GM12872 (cell line): Measurements from ENCODE around the gene THADA.

ENCODE experiments used
- CTCF ChIP-seq: IDR thresholded peaks from 3 replicates; pipeline ENCODE4 v1.5.1; 2011; ENCODE audit warnings: low read depth, mild to moderate bottlenecking, low read length, moderate library complexity; ENCODE audit not compliant: insufficient read depth

The THADA gene

GRCh38 chr2:43239981-43240765, 355.7 kb downstream of the THADA start:
- peak; percentile 14; the same call in 1 of the 3 replicates for TF ChIP-seq CTCF

GRCh38 chr2:43238813-43239212, 357.0 kb downstream of the THADA start:
- TF ChIP-seq CTCF: no peak

- TF ChIP-seq CTCF: no peak
Measured at GRCh38 chr2:43238176-43238575, 357.7 kb downstream of the THADA start.

GRCh38 chr2:43233218-43234212, 362.3 kb downstream of the THADA start:
- TF ChIP-seq CTCF: no peak

- no peak for TF ChIP-seq CTCF
Measured at GRCh38 chr2:43230951-43231827, 364.6 kb downstream of the THADA start.

- 0 out of 3 replicates have a peak, but pooled peaks have one; percentile 4 for TF ChIP-seq CTCF
Measured at GRCh38 chr2:43230351-43230885, 365.4 kb downstream of the THADA start.
